NT2/D1 (cell line): ENCODE data around the gene ERBB4.

Experiments used
- DNase-seq: peaks from one replicate; pipeline ENCODE4 v3.0.0-alpha.2; 2011; ENCODE audit warnings: low read depth, low spot score
- H3K27me3 ChIP-seq: 2 replicates; pipeline ENCODE4 v1.6.0; 2011; ENCODE audit warnings: mild to moderate bottlenecking; ENCODE audit not compliant: insufficient read length, insufficient read depth
- H3K36me3 ChIP-seq: 2 replicates; pipeline ENCODE4 v1.6.1; 2011; ENCODE audit warnings: mild to moderate bottlenecking, low read length, mixed read lengths; ENCODE audit not compliant: insufficient read depth, insufficient read length
- H3K4me1 ChIP-seq: 2 replicates; pipeline ENCODE4 v1.5.1; 2011; ENCODE audit not compliant: insufficient read depth, insufficient read length
- H3K4me3 ChIP-seq: 2 replicates; pipeline ENCODE4 v1.5.1; 2011; ENCODE audit warnings: low read depth; ENCODE audit not compliant: insufficient read length
- H3K9ac ChIP-seq: 2 replicates; pipeline ENCODE4 v1.6.0; 2011; ENCODE audit warnings: low read depth; ENCODE audit not compliant: insufficient read length
- H3K9me3 ChIP-seq: 2 replicates; pipeline ENCODE4 v1.5.1; 2011; ENCODE audit warnings: mild to moderate bottlenecking, low read length; ENCODE audit not compliant: insufficient read depth
- SUZ12 ChIP-seq: IDR thresholded peaks from 2 replicates; pipeline ENCODE4 v1.6.1; 2011; ENCODE audit not compliant: insufficient read length, insufficient read depth; ENCODE audit errors: extremely low read depth
- YY1 ChIP-seq: IDR thresholded peaks from 2 replicates; pipeline ENCODE4 v1.6.1; 2011; ENCODE audit not compliant: insufficient read length, insufficient read depth
- ZNF274 ChIP-seq: IDR thresholded peaks from 2 replicates; pipeline ENCODE4 v1.6.1; 2011; ENCODE audit warnings: mild to moderate bottlenecking, low read depth, low read length

ERBB4 gene

GRCh38 chr2:211328126-211328525 lies 1210.5 kb downstream of the ERBB4 start:
- no peaks in the 10 kb centered on the region for H3K36me3 ChIP-seq
- no peak overlapping the region for H3K9ac ChIP-seq
- H3K4me3 ChIP-seq = no peak overlapping the region
- TF ChIP-seq ZNF274 (no peak), YY1 (no peak), SUZ12 (no peak)
- DNase-seq = no peak
- no peaks in the 10 kb centered on the region for H3K4me1 ChIP-seq
- no peaks in the 10 kb centered on the region for H3K27me3 ChIP-seq
- H3K9me3 ChIP-seq = peaks cover 23% of the 10 kb centered on the region; the same call in 1 of the 2 replicates
